GM18505 (cell line): Measurements from ENCODE around the gene TTC39B.

Experiments
- ATAC-seq: cut with Tn5 transposase; IDR thresholded peaks from one replicate; pipeline ENCODE4 v1.9.1; 2021; ENCODE audit not compliant: unreplicated experiment
- POLR2A ChIP-seq: IDR thresholded peaks from 4 replicates; pipeline ENCODE4 v1.6.1; 2011; ENCODE audit warnings: borderline replicate concordance; ENCODE audit not compliant: insufficient read depth, insufficient read length; ENCODE audit errors: extremely low read depth

The TTC39B gene

DNA sequence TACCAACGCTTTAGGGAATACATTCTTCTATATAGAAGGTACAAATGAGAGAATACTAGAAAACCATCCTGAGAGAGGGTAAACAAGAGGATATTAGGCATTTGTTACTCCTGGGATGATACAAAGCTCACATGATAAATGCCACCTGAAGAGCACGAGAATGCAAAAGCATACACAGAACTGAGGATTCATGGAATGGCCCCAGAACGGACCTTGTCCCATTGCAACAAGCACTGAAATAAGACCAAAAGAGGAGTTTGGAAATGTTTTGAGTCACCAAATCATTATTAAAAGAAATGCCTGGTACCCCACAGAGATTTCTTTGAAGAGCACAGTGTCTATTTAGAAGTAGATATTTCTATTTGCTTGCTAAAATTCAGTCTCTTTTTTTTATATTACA lies 173.5 kb downstream of the TTC39B start:
- no peak for ATAC-seq
- no peak for TF ChIP-seq POLR2A

- no peak for TF ChIP-seq POLR2A
- ATAC-seq: no peak
Measured at GRCh38 chr9:15132091-15132490, 174.9 kb downstream of the TTC39B start.

GRCh38 chr9:15131094-15131493 lies 175.9 kb downstream of the TTC39B start:
- TF ChIP-seq POLR2A: no peak
- no peak for ATAC-seq

DNA sequence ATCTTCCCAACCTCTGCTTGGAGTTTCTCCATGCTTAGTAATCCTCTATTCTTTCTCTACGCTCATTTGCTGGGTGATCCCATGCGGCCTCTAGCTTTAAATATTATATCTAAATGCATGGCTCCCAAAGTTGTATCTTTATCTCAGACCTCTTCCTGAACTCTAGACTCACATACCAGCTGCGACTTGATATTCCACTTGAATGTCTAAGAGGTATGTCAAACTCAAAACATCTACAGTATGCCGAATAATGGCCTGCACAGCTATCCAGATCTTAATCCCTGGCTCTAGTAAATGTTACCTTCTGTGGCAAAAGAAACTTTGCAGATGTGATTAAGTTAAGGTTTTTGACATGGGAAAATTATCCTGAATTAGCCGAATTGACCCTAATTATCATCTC lies 179.2 kb downstream of the TTC39B start:
- ATAC-seq: no peak
- no peak for TF ChIP-seq POLR2A

DNA sequence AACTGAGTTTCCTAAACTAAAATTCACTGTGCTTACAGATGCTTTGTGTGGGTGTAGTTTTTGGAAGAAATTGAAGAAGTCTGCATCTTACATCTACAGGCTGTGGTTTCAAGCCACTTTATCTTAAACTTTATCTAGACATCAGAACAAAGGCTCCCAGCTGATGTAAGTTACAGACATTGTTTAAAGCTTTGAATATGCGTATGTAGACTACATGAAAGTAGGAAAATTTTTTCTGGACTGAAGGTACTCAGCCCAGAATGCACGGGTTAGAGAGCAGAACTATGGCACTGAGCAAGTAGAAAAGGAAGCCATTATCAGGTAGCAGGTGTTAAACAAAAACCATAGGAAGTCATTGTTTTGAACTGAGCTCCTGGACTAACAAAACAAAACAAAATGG lies 185.4 kb downstream of the TTC39B start:
- no peak for TF ChIP-seq POLR2A
- ATAC-seq: no peak

DNA sequence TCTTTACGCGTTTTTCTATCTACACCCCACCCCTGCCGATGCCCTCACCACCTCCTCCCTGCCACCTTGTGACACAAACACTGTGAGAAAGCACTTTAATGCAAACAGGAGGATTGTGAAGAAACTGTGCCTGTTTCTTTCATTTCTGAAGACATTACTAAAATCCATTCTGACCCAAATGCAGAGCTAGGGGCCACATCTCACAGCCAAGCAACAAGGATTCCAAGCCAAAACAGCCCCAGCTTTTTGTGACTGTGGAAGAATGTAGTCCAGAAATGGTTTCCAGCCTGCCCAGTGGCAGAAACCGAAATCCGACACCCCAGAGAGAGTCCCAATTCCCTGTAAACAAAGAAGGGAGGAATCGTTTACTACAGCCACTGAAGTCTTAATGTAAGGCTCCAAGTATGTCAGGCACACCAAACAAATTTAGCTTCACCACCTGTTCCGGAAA lies 190.9 kb downstream of the TTC39B start:
- ATAC-seq: no peak
- no peak for TF ChIP-seq POLR2A

- no peak for TF ChIP-seq POLR2A
- no peak for ATAC-seq
Measured at GRCh38 chr9:15115702-15116101, 191.3 kb downstream of the TTC39B start.

GRCh38 chr9:15115041-15115440 lies 192.0 kb downstream of the TTC39B start:
- TF ChIP-seq POLR2A: no peak
- ATAC-seq: no peak
